Stimulated activated naive CD4-positive, alpha-beta T cell (primary cell): ENCODE results near the gene ZNF217.
"Not testable (repeated sequence)": the region's sequence is repeated elsewhere in the genome, so short reads cannot be mapped to it uniquely, and the experiment has no call there.

Experiments used
- DNase-seq, 6 experiments: peaks; one replicate each; lab custom pipeline; 2025; lab: John Stamatoyannopoulos, UW

ZNF217 gene

GRCh38 chr20:53622247-53623133, 28.9 kb upstream of the ZNF217 start:
- no peak for DNase-seq

- peak in 1 of 6 experiments; percentile 24 for DNase-seq
These were observed 28.0 kb upstream of the ZNF217 start for GRCh38 chr20:53621482-53622246.

- DNase-seq, result not testable (repeated sequence)
These were observed 24.9 kb upstream of the ZNF217 start for GRCh38 chr20:53618490-53619000.

GRCh38 chr20:53617791-53618489, 24.3 kb upstream of the ZNF217 start:
- DNase-seq, result no peak

GRCh38 chr20:53616489-53616888, 22.9 kb upstream of the ZNF217 start:
- DNase-seq, result not testable (repeated sequence)

GRCh38 chr20:53613748-53614147, 20.1 kb upstream of the ZNF217 start:
- DNase-seq, result no peak

GRCh38 chr20:53612289-53612688, 18.6 kb upstream of the ZNF217 start:
- DNase-seq, result not testable (repeated sequence)

GRCh38 chr20:53611449-53611894, 17.8 kb upstream of the ZNF217 start:
- no peak for DNase-seq

- DNase-seq, result peak; percentile 41 to 87 (median 72)
These were observed 16.1 kb upstream of the ZNF217 start for GRCh38 chr20:53609491-53610445.

- peak in 4 of 6 experiments; percentile 12 to 45 (median 26) for DNase-seq
These were observed 15.1 kb upstream of the ZNF217 start for GRCh38 chr20:53608456-53609452.

GRCh38 chr20:53608071-53608455, 14.4 kb upstream of the ZNF217 start:
- no peak for DNase-seq

GRCh38 chr20:53606364-53606985, 12.8 kb upstream of the ZNF217 start:
- no peak for DNase-seq

GRCh38 chr20:53605401-53605800, 11.8 kb upstream of the ZNF217 start:
- not testable (repeated sequence) for DNase-seq

GRCh38 chr20:53604846-53605245, 11.2 kb upstream of the ZNF217 start:
- DNase-seq, result not testable (repeated sequence)

GRCh38 chr20:53602661-53603060, 9.0 kb upstream of the ZNF217 start:
- DNase-seq, result no peak

- no peak for DNase-seq
These were observed 6.4 kb upstream of the ZNF217 start for GRCh38 chr20:53599910-53600632.

GRCh38 chr20:53599378-53599777, 5.7 kb upstream of the ZNF217 start:
- no peak for DNase-seq

GRCh38 chr20:53599044-53599362, 5.4 kb upstream of the ZNF217 start:
- no peak for DNase-seq
